Lower leg skin (tissue), 3 donors: ENCODE measurements around the gene FBXO44.

ENCODE experiments used
- POLR2A ChIP-seq, 2 donors: fragments of 450-650 bp; IDR thresholded peaks; one replicate each; pipeline ENCODE4 v1.6.1; 2016 to 2017; ENCODE audit warnings: antibody characterized with exemption in 2 of 2, mild to moderate bottlenecking in 1 of 2, moderate library complexity in 1 of 2
- TF ChIP-seq, protein P1 (sequence below), 3 donors: fragments of 450-650 bp; IDR thresholded peaks; one replicate each; pipeline ENCODE4 v1.5.1; 2016; ENCODE audit warnings: antibody characterized with exemption in 3 of 3, mild to moderate bottlenecking in 3 of 3, moderate library complexity in 2 of 3

DNA sequence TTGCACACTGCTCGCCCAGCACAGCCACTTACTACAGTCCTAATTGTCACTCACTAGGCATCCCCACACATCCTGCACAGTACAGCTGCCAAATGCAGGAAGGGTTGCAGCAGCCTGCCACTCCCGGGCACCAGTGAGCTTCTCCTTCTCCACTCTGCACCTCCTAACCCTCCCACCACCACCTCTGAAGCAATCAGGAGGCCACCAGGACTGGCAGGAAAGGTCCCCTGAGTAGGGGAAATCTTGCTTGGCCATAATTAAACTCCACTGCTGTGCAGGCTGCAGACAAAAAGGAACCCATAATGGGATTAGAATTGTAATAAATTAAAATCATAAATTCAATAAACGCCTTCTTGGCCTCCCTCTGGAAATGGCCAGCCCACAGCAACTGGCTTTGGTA lies 32.3 kb upstream of the FBXO44 start:
- TF ChIP-seq, protein P1, sequence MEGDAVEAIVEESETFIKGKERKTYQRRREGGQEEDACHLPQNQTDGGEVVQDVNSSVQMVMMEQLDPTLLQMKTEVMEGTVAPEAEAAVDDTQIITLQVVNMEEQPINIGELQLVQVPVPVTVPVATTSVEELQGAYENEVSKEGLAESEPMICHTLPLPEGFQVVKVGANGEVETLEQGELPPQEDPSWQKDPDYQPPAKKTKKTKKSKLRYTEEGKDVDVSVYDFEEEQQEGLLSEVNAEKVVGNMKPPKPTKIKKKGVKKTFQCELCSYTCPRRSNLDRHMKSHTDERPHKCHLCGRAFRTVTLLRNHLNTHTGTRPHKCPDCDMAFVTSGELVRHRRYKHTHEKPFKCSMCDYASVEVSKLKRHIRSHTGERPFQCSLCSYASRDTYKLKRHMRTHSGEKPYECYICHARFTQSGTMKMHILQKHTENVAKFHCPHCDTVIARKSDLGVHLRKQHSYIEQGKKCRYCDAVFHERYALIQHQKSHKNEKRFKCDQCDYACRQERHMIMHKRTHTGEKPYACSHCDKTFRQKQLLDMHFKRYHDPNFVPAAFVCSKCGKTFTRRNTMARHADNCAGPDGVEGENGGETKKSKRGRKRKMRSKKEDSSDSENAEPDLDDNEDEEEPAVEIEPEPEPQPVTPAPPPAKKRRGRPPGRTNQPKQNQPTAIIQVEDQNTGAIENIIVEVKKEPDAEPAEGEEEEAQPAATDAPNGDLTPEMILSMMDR (IDR thresholded peaks at IDR 0.05), result no peak
- no peak for TF ChIP-seq POLR2A (IDR thresholded peaks at IDR 0.05)
